IPS DF 4.7 (cell line): ENCODE data around the gene RBM19.

ENCODE experiments used
- DNase-seq: peaks from one replicate; pipeline ENCODE4 v3.0.0-alpha.2; 2013; ENCODE audit warnings: low spot score; ENCODE audit errors: extremely low read depth

The RBM19 gene

DNA sequence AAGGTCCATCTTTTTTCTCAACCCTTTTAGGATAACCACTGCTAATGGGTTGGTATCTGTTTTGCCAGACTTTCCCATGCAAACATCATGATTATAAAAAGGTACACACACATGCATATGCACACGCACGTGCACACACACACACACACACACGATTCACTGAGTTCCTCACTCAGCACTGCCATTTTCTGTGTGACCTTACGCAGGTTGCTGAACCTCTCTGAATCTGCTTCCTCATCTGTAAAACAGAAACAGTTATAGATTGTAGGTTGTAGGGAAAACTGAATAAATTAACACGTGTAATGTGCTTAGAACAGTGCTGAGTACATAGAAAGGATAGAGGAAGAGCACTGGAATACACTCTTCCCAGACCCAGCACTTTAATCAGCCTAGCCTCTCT lies 182.3 kb downstream of the RBM19 start:
- DNase-seq: no peak

DNA sequence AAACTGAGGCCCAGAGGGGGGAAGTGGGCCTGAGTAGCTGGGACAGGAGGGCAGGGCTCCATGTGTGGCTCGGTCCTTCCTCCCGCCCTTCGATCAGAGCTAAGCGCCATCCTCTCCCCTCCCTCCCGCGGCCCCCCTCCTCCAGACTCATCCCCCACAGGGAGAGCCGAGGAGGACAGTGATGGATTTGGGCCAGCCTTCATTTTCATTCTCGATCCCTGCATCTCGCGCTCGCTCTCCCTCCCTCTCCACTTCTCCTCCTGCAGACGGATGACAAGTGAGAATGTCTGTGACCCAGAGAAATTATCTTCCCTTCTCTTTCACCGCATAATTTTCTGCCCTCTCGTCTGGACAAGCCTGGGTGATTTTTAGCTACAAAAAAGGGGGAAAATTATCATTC lies 183.3 kb downstream of the RBM19 start:
- DNase-seq: no peak

- no peak for DNase-seq
Observed at GRCh38 chr12:113781415-113782198, 184.5 kb downstream of the RBM19 start.

- no peak for DNase-seq
Observed at GRCh38 chr12:113779774-113780173, 186.4 kb downstream of the RBM19 start.

DNA sequence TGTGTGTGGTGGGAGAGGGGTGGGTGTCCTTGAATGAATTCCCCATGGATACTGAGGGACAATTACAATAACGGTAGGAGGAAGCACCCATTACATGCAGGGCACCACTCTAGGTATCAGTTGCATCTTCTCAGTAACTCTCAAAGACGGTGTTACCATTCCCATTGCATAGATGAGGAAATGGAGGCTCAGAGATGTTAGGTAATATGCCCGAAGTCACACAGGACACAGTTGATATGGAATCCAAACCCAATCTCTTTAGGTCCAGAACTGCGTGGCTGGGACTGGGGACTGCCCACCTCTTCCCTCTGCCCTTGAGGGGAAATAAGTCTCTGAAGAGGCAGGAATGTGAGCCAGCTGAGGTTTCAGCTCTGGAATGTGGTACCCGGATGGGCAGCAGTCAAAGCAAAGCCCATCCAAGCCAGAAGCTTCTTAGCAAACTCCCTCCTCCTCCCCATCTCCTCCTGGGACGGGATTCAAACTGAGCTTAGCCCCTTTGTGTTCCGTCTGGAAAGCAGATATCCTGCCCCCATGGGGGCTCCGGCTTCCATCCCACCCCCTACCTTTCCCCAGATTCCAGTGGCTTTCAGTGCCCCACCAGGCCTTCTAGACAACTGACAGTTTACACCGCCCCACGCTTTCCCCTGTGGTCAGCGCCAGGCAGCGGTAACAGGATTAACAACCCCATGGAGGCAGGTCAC lies 187.5 kb downstream of the RBM19 start:
- no peak for DNase-seq

- DNase-seq: no peak
Observed at GRCh38 chr12:113777751-113778150, 188.4 kb downstream of the RBM19 start.

- no peak for DNase-seq
Observed at GRCh38 chr12:113776536-113776935, 189.6 kb downstream of the RBM19 start.

- DNase-seq: no peak
Observed at GRCh38 chr12:113774526-113774925, 191.6 kb downstream of the RBM19 start.

DNA sequence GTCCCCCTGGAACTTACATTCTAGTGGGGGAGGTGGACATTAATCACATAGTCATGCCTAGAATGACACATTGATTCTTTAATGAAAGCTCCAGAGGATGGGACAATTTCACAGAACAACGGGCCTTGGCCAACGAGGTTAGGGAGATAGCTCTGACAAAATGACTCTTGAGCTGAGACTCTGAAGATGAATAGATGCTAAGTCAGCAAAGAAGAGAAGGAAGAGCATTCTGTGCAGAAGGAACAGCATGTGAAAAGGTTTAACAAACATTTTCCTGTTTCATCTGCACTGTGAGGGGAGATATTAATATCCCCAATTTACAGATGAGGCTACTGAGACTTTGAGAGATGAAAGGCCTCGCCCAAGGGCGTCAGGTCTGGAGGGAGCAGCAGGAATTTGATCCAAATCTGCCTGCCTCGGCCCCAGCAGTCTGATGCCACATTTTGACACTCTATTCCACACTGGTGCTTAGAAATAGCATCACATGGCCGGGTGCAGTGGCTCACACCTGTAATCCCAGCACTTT lies 193.6 kb downstream of the RBM19 start:
- DNase-seq: no peak

GRCh38 chr12:113770389-113770865 lies 195.7 kb downstream of the RBM19 start:
- no peak for DNase-seq

DNA sequence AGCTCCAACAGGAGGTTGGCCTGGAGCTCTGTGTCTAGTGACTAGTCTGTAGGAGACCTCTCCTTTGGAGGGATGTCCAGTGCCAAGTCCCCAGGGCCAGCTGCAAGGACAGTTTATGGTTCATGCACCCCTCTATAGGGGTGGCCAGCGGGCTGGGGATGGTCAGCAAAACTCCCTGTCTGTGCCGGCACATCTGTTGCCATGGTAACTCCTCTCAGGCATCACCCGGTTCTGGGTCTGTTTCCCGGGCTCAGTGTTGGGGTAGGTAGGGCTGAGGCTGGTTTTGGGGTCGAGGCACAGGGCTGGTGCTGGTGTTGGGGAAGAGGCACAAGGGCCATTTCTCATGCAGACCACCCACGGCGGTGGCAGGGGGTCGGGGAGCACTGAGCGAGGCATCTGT lies 196.8 kb downstream of the RBM19 start:
- DNase-seq: no peak

GRCh38 chr12:113768850-113769249 lies 197.3 kb downstream of the RBM19 start:
- no peak for DNase-seq

DNA sequence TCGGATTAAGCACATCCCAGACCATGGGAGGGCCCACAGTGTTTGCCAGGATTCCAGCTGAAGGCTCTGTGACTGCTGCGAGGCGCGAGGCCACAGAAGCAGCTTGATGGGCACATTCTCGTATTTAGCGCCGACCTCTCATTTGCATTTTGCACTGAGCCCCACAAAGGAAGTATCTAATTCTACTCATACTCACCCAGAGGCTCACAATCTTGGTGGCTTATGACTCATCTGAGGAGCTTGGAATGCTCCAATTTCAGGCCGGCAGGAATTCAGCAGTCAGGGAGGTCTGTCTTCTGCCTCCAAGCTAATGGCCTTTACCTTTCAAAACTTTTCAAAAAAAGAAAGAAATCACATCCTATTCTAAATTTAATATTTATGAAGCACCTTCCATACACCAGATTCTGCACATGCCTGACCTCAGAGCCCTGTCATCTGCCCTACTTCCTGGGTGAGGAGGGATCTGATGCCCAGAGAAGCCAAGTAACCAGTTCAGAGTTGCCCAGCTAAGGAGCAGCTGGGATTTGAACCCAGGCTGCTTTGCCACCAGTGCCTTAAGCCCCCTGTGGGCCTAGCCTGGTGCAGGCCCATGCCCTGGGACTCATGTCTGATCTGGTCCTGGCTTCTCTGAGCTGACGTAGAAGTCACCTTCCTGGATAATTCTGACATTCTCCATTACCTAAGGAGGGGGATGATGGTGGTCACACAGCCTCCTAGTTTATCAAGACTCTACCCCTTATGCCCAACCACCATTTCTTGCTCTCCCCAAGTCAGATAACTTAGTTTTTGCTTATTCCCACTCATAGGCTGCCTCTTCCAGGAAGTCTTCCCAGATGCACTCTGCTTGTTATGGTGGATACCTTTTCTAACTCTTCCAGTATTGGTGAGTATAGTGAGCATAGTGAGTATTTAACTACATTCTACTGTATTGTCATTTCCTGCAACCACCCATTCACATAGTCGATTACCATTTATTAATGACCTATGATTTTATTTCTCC lies 198.9 kb downstream of the RBM19 start:
- DNase-seq: no peak
